ENCODE data around the gene MYBPC1.
"Not testable (repeated sequence)": the region's sequence is repeated elsewhere in the genome, so short reads cannot be mapped to it uniquely, and the experiment has no call there.

The MYBPC1 gene

GRCh38 chr12:101650346-101651117 lies 55.8 kb downstream of the MYBPC1 start:
- TF ChIP-seq CTCF (IDR thresholded peaks at IDR 0.05; ENCODE audit: low read depth, low read length, missing control alignments) = no peak
- no peak overlapping the region for H3K4me3 ChIP-seq (ENCODE audit: low read depth, low read length)
- no peak for DNase-seq (ENCODE audit: low read depth)

- no peak for TF ChIP-seq CTCF (IDR thresholded peaks at IDR 0.05; ENCODE audit: low read depth, low read length, missing control alignments)
- DNase-seq (ENCODE audit: low read depth) = no peak
- H3K4me3 ChIP-seq (ENCODE audit: low read depth, low read length) = no peak overlapping the region
Measured at GRCh38 chr12:101653030-101653429, 58.3 kb downstream of the MYBPC1 start.

GRCh38 chr12:101653503-101653902 lies 58.7 kb downstream of the MYBPC1 start:
- no peak for DNase-seq (ENCODE audit: low read depth)
- no peak overlapping the region for H3K4me3 ChIP-seq (ENCODE audit: low read depth, low read length)
- TF ChIP-seq CTCF (IDR thresholded peaks at IDR 0.05; ENCODE audit: low read depth, low read length, missing control alignments) = no peak

- H3K4me3 ChIP-seq (ENCODE audit: low read depth, low read length) = no peak overlapping the region
- TF ChIP-seq CTCF (IDR thresholded peaks at IDR 0.05; ENCODE audit: low read depth, low read length, missing control alignments) = no peak
- no peak for DNase-seq (ENCODE audit: low read depth)
Measured at GRCh38 chr12:101654442-101654841, 59.7 kb downstream of the MYBPC1 start.

- no peak for TF ChIP-seq CTCF (IDR thresholded peaks at IDR 0.05; ENCODE audit: low read depth, low read length, missing control alignments)
- no peak overlapping the region for H3K4me3 ChIP-seq (ENCODE audit: low read depth, low read length)
- DNase-seq (ENCODE audit: low read depth) = no peak
Measured at GRCh38 chr12:101655393-101655792, 60.6 kb downstream of the MYBPC1 start.

GRCh38 chr12:101660662-101661061 lies 65.9 kb downstream of the MYBPC1 start:
- H3K4me3 ChIP-seq (ENCODE audit: low read depth, low read length); DNase-seq (ENCODE audit: low read depth): not testable (repeated sequence)

- no peak for DNase-seq (ENCODE audit: low read depth)
- no peak overlapping the region for H3K4me3 ChIP-seq (ENCODE audit: low read depth, low read length)
- TF ChIP-seq CTCF (IDR thresholded peaks at IDR 0.05; ENCODE audit: low read depth, low read length, missing control alignments) = no peak
Measured at GRCh38 chr12:101663298-101663697, 68.5 kb downstream of the MYBPC1 start.

All from GM12864 (cell line).